Measurements from ENCODE around the gene GPATCH2L.

GPATCH2L gene

DNA sequence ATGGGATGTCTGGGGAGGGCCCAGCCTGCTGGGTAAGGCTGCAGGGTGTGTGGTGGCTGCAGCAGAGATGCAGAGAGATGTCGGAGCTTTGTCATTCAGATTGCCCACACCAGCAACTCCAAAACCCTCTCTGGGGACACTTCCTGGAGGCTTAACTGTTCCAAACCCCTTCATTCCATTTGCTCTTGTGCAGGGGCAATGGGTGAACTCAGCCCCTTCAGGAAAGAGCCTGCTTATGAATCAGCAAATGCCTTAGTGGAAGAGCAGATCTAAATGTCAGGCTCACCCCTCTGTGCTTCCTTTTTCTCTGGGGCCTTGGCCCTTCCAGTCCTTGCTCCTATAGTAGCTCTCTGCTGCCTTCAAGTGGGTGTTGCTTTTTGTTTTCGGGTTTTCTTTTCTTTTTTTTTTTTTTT lies 36.7 kb upstream of the GPATCH2L start:
- DNase-seq (ENCODE audit: extremely low read depth, low read depth), result no peak
- TF ChIP-seq, protein P1, sequence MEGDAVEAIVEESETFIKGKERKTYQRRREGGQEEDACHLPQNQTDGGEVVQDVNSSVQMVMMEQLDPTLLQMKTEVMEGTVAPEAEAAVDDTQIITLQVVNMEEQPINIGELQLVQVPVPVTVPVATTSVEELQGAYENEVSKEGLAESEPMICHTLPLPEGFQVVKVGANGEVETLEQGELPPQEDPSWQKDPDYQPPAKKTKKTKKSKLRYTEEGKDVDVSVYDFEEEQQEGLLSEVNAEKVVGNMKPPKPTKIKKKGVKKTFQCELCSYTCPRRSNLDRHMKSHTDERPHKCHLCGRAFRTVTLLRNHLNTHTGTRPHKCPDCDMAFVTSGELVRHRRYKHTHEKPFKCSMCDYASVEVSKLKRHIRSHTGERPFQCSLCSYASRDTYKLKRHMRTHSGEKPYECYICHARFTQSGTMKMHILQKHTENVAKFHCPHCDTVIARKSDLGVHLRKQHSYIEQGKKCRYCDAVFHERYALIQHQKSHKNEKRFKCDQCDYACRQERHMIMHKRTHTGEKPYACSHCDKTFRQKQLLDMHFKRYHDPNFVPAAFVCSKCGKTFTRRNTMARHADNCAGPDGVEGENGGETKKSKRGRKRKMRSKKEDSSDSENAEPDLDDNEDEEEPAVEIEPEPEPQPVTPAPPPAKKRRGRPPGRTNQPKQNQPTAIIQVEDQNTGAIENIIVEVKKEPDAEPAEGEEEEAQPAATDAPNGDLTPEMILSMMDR (IDR thresholded peaks at IDR 0.05; ENCODE audit: low read depth, low read length, missing control alignments), result peak; percentile 3
- no peak overlapping the region for H3K4me3 ChIP-seq (replicated peaks; ENCODE audit: low read depth, low read length)

DNA sequence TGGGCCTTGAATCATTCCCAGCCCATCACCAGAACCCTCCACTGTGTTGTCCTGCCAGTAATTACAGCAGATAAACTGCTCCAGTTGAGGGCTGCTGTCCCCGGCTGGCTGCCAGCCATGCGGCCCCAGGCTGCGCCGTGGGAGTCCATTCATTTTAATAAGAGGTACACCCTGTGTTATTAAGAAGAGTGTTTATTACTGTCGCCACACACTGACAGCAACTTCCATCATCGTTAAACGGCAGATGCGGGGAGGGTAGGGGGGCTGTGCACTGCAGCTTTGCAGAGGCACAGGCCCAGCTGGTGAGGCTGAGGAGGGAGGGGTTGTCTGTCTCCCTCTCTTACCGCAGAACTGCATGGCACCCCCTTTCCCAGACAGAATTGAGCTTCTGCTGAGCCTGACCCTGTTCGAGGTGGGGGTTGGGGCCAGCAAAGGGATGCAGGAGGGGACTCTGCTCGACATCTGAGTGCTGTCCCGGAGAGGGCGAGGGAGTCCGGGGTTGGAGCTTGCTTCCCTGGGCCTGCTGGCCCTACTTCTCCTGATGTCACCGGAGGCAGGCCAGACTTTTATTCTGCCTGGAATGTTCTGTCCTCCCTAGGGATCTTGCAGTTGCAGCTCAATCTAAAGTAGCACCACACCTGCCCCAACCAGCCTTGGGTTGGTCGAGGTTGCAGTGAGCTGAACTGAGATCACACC lies 33.8 kb upstream of the GPATCH2L start:
- TF ChIP-seq, protein P1 (IDR thresholded peaks at IDR 0.05; ENCODE audit: low read depth, low read length, missing control alignments), result no peak
- no peak overlapping the region for H3K4me3 ChIP-seq (replicated peaks; ENCODE audit: low read depth, low read length)
- no peak for DNase-seq (ENCODE audit: extremely low read depth, low read depth)

DNA sequence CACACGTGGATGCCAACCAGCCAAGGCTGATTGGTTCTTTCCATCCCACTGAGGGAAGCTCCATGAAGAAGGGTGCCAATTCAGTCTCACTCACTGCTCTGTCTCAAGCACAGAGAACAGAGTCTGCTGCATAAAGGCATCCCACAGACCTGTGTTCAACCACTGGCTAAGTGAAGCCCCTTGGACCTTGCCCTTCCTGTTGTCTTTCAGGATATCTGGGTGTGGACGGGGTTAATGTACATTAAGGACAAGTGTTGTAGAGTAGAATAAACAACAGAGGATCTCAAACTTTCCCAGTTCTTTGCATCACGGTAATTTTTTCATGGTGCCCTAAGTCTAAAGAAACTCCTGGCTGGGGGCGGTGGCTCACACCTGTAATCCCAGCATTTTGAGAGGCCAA lies 33.1 kb upstream of the GPATCH2L start:
- TF ChIP-seq, protein P1 (IDR thresholded peaks at IDR 0.05; ENCODE audit: low read depth, low read length, missing control alignments), result no peak
- H3K4me3 ChIP-seq (replicated peaks; ENCODE audit: low read depth, low read length), result no peak overlapping the region
- no peak for DNase-seq (ENCODE audit: extremely low read depth, low read depth)

GRCh38 chr14:76121089-76121748 lies 30.5 kb upstream of the GPATCH2L start:
- H3K4me3 ChIP-seq (replicated peaks; ENCODE audit: low read depth, low read length), result no peak overlapping the region
- no peak for DNase-seq (ENCODE audit: extremely low read depth, low read depth)
- TF ChIP-seq, protein P1 (IDR thresholded peaks at IDR 0.05; ENCODE audit: low read depth, low read length, missing control alignments), result no peak

DNA sequence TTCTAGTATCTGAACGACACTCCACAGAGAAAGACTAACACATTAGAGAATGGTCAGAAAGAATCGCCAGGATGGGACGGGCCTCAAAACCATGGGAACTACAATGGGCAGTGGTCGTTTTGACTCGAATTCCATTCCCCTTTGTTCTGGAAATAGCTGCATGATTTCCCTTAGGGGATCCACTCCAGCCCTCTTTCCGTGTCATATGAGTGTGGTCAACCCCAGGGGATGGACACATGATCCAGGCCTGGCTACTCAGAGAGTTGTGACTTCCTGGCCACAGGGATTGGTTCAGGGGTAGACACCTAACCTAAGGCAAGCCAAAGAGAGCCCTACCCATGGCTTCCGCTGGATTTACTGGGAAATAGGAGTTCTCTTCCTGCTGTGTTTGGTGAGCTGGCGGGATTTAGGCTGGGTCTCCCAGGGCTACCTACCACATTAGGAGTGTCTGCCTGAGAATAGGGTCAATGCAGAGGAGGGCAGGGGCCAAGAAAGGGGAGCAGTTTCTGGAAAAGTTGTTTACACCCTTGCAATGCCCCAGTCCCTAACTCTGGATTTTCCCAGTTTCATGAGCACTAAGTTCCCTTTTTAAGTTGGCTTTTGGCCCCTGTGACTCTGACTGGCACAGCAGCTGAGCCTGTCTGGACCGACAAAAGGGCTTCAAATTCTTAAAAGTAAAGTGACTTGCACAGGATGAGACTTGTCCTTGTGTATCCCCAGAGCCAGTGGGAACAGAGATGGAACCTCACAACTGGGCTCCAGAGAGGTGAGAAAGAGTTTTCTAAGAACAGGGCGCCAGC lies 28.1 kb upstream of the GPATCH2L start:
- DNase-seq (ENCODE audit: extremely low read depth, low read depth), result no peak
- TF ChIP-seq, protein P1 (IDR thresholded peaks at IDR 0.05; ENCODE audit: low read depth, low read length, missing control alignments), result no peak
- H3K4me3 ChIP-seq (replicated peaks; ENCODE audit: low read depth, low read length), result no peak overlapping the region

DNA sequence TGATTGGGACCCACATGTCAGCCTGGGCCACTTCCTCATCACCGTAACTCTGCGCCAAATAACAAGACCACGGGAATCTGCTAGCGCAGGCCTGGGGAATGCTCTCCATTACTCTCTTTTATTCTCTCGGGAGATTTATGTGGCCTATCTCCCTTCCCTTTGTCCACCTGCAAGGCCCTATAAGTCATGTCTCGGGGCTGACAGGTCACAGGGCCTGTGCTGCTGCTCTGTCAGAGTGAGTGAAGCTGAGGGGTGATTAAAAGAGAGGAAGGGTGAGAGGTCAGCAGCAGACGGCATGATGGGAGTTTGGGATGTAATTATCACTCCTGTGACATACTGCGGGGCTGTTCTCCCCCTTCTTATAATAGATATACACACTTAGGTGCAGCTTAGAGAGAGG lies 26.2 kb upstream of the GPATCH2L start:
- DNase-seq (ENCODE audit: extremely low read depth, low read depth), result no peak
- TF ChIP-seq, protein P1 (IDR thresholded peaks at IDR 0.05; ENCODE audit: low read depth, low read length, missing control alignments), result no peak
- no peak overlapping the region for H3K4me3 ChIP-seq (replicated peaks; ENCODE audit: low read depth, low read length)

Data from HFF-Myc (cell line).